SJSA1 (cell line): ENCODE measurements around the gene SLC17A2. TPM values are rescaled to one million over a fixed set of nuclear protein-coding genes. Genes with fewer than 3 reads are reported as not detected.
"Not testable (repeated sequence)": the region's sequence is repeated elsewhere in the genome, so short reads cannot be mapped to it uniquely, and the experiment has no call there.

Experiments
- DNase-seq, 2 experiments: peaks; one replicate each; pipeline ENCODE4 v3.0.0-alpha.2; 2015 to 2020; ENCODE audit warnings: low spot score in 2 of 2, low read depth in 1 of 2
- H3K27ac ChIP-seq: fragments of 250-450 bp; sonication (Bioruptor Pico); 2 replicates; pipeline ENCODE4 v1.5.1; 2020; ENCODE audit warnings: mild to moderate bottlenecking, moderate library complexity
- H3K27me3 ChIP-seq: fragments of 250-450 bp; sonication (Bioruptor Pico); replicated peaks from 2 replicates; pipeline ENCODE4 v1.5.1; 2020; ENCODE audit warnings: mild to moderate bottlenecking, moderate library complexity
- H3K36me3 ChIP-seq: fragments of 250-450 bp; sonication (Bioruptor Pico); 2 replicates; pipeline ENCODE4 v1.5.1; 2020; ENCODE audit warnings: mild to moderate bottlenecking
- H3K4me1 ChIP-seq: fragments of 250-450 bp; sonication (Bioruptor Pico); replicated peaks from 2 replicates; pipeline ENCODE4 v1.6.1; 2021; ENCODE audit warnings: mild to moderate bottlenecking
- H3K4me3 ChIP-seq: fragments of 250-450 bp; sonication (Bioruptor Pico); 2 replicates; pipeline ENCODE4 v1.5.1; 2020; ENCODE audit warnings: mild to moderate bottlenecking
- H3K9me3 ChIP-seq: fragments of 250-450 bp; sonication (Bioruptor Pico); replicated peaks from 2 replicates; pipeline ENCODE4 v1.5.1; 2020; ENCODE audit warnings: mild to moderate bottlenecking
- total RNA-seq: library from RNA; depleted of rRNA; stranded (reverse); fragments of >200 nt; shearing (Covaris generic); gene quantifications from 2 replicates; pipeline ENCODE4 v1.2.3, GENCODE V29; 2014

SLC17A2 gene
- total RNA-seq, 1 experiment from 2014 or later, result not detected

DNA sequence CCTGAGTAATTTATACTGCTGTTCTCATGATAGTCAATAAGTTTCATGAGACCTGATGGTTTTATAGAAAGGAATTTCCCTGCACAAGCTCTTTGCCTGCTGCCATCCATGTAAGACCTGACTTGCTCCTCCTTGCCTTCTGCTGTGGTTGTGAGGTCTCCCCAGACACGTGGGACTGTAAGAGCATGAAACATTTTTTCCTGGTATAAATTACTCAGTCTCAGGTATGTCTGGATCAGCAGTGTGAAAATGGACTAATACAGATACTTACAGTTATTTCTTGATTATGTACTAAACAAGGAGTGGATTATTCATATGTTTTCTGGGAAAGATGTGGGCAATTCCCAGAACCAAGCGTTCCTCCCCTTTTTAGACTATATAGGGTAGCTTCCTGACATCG, 30.2 kb upstream of the SLC17A2 start:
- Histone ChIP-seq H3K4me3 (no peak overlapping the region), H3K4me1 (peaks cover 13% of the 10 kb centered on the region), H3K27ac (no peak overlapping the region), H3K27me3 (no peaks in the 10 kb centered on the region), H3K9me3 (no peaks in the 10 kb centered on the region; the same call in 1 of the 2 replicates), H3K36me3 (peaks cover 14% of the 10 kb centered on the region)
- no peak for DNase-seq

DNA sequence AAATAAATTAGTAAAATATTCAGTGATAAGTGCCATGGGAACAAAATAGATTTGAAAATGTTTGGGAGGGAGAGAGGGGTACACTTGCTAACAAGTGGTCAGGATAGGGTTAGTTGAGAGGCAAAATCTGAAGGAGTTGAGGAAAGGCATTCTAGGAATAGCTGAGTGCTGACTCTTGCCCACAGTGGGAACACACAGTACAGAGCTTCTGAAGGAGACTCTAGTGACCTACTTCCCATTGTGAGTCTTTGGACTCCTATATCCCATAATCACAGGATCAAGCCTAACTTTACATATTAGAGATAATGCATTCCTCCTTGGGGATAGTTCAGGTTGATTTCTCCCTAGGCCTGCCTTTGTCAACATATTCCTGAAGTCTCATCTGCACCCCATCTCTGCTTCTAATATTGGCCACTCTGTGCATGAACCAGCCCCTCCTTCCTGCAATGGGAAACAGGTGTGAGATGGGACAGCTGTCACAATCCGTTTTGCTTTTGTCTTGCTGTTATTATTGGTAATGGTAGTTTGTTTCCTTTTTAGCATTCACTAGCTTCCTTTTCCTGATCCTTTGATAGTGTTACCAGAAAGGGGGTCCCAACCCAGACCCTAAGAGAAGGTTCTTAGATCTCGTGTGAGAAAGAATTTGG, 29.5 kb upstream of the SLC17A2 start:
- DNase-seq, result no peak
- H3K9me3 ChIP-seq, result no peaks in the 10 kb centered on the region; the same call in 1 of the 2 replicates
- no peak overlapping the region for H3K27ac ChIP-seq
- no peak overlapping the region for H3K4me3 ChIP-seq
- H3K27me3 ChIP-seq, result no peaks in the 10 kb centered on the region
- H3K36me3 ChIP-seq, result peaks cover 10% of the 10 kb centered on the region
- peaks cover 13% of the 10 kb centered on the region for H3K4me1 ChIP-seq

DNA sequence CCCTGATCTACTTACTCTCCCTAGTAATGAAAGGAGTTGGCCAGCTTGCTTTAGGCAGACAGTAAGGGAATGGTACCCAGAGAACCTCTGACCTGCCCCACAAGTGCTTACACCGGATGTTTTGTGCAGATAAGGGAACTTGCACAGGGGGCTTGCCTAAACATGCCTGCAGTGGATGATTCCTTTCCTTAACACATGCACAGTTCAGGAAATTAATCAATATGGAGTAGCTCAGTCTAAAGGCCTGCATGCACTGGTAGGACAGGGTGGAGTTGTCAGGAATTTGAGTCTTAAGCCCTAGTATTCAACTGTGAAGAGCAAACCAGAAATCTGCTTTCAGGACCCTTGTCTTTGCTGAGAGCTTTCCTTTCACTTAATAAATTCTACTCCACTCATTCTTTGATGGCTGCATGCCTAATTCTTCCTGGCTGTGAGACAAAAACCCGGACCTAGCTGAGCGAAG, 28.2 kb upstream of the SLC17A2 start:
- Histone ChIP-seq H3K9me3 (no peaks in the 10 kb centered on the region; the same call in 1 of the 2 replicates), H3K4me1 (peaks cover 5% of the 10 kb centered on the region), H3K27me3 (no peaks in the 10 kb centered on the region), H3K4me3 (no peak overlapping the region), H3K36me3 (no peaks in the 10 kb centered on the region), H3K27ac (no peak overlapping the region)
- no peak for DNase-seq

DNA sequence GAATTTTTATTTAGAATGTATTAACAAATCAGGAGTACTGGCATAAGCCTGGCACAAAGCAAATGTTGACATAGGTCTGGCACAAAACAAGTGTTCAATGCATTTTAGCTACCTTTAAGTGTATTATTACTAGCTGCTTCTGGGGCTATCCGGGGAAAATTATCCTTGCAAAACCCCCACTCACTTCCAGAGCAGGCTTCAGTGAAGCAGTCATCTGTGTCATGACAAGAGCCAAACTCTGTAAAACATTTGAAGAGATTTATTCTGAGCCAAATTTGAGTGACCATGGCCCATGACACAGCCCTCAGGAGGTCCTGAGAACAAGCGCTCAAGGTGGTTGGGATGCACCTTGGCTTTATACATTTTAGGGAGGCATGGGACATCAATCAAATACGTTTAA, 25.7 kb upstream of the SLC17A2 start:
- Histone ChIP-seq H3K27ac (no peak overlapping the region), H3K27me3 (no peaks in the 10 kb centered on the region), H3K9me3 (no peaks in the 10 kb centered on the region; the same call in 1 of the 2 replicates), H3K4me3 (no peak overlapping the region), H3K36me3 (no peaks in the 10 kb centered on the region), H3K4me1 (no peaks in the 10 kb centered on the region; the same call in 1 of the 2 replicates)
- DNase-seq, result no peak

DNA sequence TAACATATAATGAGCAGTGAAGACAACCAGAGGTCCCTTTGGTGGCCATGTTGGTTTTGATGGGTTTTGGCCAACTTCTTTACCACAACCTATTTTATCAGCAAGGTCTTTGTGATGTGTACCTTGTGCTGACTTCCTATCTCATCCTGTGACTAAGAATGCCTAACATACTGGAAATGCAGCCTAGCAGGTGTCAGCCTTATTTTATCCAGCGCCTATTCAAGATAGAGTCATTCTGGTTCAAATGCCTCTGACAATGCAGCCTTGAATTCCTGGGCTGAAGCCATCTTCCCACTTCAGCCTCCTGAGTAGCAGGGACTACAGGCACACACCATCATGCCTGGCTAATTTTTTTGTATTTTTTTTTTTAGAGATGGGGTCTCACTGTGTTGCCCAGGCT, 24.3 kb upstream of the SLC17A2 start:
- H3K4me3 ChIP-seq, result no peak overlapping the region
- DNase-seq, result no peak

DNA sequence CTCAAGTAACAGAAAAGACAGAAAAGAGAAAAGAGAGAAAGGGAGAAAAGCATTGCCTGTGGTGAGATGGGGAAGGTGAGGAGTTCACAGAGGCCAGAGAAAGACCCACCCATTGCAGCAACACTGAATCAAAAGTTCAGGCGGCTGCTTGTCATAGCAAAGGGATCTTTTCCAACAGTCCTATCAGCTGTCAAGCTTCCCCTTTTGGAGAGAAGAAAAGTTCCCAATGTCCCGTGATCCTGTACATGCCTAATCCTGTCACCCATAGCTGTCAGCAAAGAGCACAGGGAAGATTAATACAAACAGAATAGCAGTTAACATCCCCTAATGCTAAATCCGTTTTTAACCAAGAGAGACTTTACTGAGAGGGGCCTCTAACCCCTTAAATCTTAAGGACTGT, 23.2 kb upstream of the SLC17A2 start:
- Histone ChIP-seq H3K27me3 (no peaks in the 10 kb centered on the region), H3K4me1 (no peaks in the 10 kb centered on the region), H3K4me3 (no peak overlapping the region), H3K36me3 (no peaks in the 10 kb centered on the region), H3K27ac (no peak overlapping the region), H3K9me3 (no peaks in the 10 kb centered on the region; the same call in 1 of the 2 replicates)
- DNase-seq, result no peak

More for the DNA sequence above, 24.3 kb upstream of the SLC17A2 start:
- Histone ChIP-seq H3K36me3 (no peaks in the 10 kb centered on the region), H3K9me3 (no peaks in the 10 kb centered on the region; the same call in 1 of the 2 replicates), H3K27me3 (no peaks in the 10 kb centered on the region), H3K4me1 (no peaks in the 10 kb centered on the region; the same call in 1 of the 2 replicates), H3K27ac (no peak overlapping the region)

DNA sequence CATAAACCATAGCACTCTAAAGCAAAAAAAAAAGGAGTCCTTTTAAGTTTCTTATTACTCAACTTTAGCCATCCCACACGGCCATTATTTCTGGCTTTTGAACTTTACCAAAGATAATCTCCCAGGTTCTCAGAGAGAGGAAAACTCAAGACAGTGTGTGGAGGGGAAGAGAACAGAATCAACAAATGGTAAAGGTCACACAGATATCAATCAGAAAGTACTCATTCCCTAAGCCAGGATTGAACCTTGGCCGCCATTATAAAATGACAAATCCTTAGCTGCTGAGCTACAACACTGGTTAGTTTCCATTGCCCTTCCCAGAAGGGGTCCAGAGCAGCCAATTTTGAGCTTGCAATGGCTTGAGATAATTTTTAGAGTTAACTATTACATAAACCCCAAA, 22.0 kb upstream of the SLC17A2 start:
- no peaks in the 10 kb centered on the region for H3K9me3 ChIP-seq
- H3K27ac ChIP-seq, result no peak overlapping the region
- DNase-seq, result no peak

DNA sequence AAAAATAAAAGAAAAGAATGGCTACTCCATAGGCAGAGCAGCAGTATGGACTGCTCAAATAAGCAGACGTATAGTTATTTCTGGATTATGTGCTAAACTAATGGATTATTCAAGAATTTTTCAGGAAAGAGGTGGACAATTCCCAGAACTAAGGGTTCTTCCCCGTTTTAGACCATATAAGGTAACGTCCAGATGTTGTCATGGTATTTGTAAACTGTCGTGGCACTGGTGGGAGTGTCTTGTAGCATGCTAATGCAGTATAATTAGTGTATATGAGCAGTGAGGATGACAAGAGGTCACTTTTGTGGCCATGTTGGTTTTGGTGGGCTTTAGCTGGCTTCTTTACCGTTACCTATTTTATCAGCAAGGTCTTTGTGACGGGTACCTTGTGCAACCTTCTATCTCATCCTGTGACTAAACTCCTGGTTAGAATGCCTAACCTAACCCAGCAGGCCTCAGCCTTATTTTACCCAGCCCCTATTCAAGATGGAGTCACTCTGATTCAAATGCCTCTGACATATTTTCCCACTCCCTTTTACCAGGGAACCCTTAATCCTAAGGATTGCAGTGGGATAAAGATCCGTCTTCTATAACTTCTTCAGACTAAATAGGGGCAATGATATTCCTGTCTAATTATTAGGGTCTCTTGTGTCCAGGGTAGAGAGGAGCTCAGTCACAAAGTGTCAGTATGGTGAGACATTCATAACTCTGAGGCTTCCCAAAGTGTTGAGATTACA, 21.0 kb upstream of the SLC17A2 start:
- Histone ChIP-seq H3K9me3 (no peaks in the 10 kb centered on the region), H3K27ac (no peak overlapping the region), H3K4me3 (no peak overlapping the region), H3K36me3 (no peaks in the 10 kb centered on the region), H3K27me3 (no peaks in the 10 kb centered on the region), H3K4me1 (no peaks in the 10 kb centered on the region)
- DNase-seq, result no peak

More for the DNA sequence above, 22.0 kb upstream of the SLC17A2 start:
- H3K4me3 ChIP-seq, result no peak overlapping the region
- H3K36me3 ChIP-seq, result no peaks in the 10 kb centered on the region
- no peaks in the 10 kb centered on the region for H3K4me1 ChIP-seq
- H3K27me3 ChIP-seq, result no peaks in the 10 kb centered on the region

DNA sequence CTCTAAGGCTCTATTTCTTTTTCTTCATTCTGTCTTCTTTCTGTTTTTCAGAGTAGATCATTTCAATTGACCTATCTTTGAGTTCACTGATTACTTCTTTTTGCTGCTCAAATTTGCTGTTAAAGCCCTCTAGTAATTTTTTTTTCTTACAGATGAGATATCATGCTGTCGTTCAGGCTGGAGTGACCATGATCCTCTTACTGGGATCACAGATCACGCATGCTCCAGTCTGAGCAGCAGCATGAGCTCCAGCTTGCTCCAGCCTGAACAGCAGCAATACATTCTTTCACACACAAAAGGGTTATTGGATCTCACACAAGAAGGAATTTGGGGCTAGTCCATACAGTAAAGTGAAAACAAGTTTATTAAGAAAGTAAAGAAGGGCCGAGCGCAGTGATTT, 19.8 kb upstream of the SLC17A2 start:
- Histone ChIP-seq H3K36me3 (no peaks in the 10 kb centered on the region), H3K9me3 (0 out of 2 replicates have a peak, but pooled peaks cover 2% of the 10 kb centered on the region), H3K4me1 (no peaks in the 10 kb centered on the region), H3K27ac (no peak overlapping the region), H3K4me3 (no peak overlapping the region), H3K27me3 (no peaks in the 10 kb centered on the region)
- DNase-seq, result no peak

DNA sequence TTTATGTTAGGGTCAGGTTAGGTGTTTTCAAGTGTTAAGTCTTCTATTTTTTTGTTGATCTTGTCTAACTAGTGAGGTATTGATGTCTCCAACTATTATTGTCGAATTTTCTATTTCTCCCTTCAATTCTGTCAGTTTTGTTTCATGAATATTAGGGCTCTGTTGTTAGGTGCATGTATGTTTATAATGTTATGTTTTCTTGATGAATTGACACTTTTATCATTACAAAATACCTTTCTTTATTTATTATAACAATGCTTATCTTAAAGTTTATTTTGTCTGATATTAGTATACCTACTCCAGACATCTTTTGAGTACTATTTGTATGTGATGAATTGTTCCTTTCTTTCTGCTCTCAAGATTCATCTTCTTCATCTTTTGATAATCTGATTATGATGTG, 19.2 kb upstream of the SLC17A2 start:
- H3K27me3 ChIP-seq, result no peaks in the 10 kb centered on the region
- H3K4me1 ChIP-seq, result no peaks in the 10 kb centered on the region
- H3K9me3 ChIP-seq, result 0 out of 2 replicates have a peak, but pooled peaks cover 2% of the 10 kb centered on the region
- no peak overlapping the region for H3K4me3 ChIP-seq
- no peak overlapping the region for H3K27ac ChIP-seq
- no peak for DNase-seq
- H3K36me3 ChIP-seq, result no peaks in the 10 kb centered on the region

DNA sequence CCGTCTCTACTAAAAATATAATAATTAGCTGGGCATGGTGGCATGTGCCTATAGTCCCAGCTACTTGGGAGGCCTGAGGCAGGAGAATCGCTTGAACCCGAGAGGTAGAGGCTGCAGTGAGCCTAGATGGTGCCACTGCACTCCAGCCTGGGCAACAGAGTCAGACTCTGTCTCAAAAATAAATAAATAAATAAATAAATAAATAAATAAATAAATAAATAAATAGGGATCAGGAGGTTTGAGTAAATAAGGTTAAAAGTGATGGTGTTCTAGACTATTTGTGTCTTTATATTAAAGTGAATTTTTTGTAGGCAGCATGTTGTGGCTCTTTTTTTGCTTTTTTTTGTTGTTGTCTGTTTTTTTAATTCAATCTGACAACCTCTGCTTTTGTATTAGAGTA, 17.0 kb upstream of the SLC17A2 start:
- H3K36me3 ChIP-seq, H3K4me1 ChIP-seq, H3K4me3 ChIP-seq, DNase-seq, H3K27ac ChIP-seq, H3K27me3 ChIP-seq, H3K9me3 ChIP-seq: not testable (repeated sequence)

DNA sequence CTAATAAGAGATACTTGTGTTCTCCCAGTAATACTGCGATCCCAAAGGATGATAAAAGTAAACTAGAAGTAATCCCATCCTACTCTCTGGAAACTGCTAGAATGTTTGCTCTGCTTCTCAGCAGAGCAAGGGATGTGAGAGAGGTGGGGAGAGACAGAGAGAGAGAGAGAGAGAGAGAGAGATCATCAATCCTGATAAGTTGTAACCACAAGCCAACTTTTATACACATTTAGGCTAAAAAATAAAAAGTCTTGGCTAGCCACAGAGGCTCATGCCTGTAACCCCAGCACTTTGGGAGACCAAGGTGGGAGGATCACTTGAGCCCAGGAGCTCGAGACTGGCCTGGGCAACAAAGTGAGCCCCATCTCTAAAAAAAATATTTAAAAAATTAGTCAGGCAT, 16.1 kb upstream of the SLC17A2 start:
- no peaks in the 10 kb centered on the region for H3K36me3 ChIP-seq
- H3K27me3 ChIP-seq, result no peaks in the 10 kb centered on the region
- no peaks in the 10 kb centered on the region for H3K4me1 ChIP-seq
- H3K9me3 ChIP-seq, result 0 out of 2 replicates have a peak, but pooled peaks cover 2% of the 10 kb centered on the region
- DNase-seq, result no peak
- no peak overlapping the region for H3K4me3 ChIP-seq
- H3K27ac ChIP-seq, result no peak overlapping the region

DNA sequence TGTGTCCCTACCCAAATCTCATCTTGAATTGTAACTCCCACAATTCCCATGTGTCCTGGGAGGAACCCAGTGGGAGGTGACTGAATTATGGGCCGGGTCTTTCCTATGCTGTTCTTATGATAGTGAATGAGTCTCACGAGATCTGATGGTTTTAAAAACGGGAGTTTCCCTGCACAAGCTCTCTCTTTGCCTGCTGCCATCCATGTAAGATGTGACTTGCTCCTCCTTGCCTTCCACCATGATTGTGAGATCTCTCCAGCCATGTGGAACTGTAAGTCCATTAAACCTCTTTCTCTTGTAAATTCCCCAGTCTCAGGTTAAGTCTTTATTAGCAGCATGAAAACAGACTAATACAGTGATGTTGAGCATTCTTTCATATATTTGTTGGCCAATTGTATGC, 15.2 kb upstream of the SLC17A2 start:
- not testable (repeated sequence) for H3K36me3 ChIP-seq, H3K27ac ChIP-seq, H3K27me3 ChIP-seq, H3K9me3 ChIP-seq, H3K4me3 ChIP-seq, DNase-seq, H3K4me1 ChIP-seq
